Keratinocyte (primary cell): ENCODE measurements around the gene SIRPG. TPM values are rescaled to one million over a fixed set of nuclear protein-coding genes. Genes with fewer than 3 reads are reported as not detected.

ENCODE experiments used
- DNase-seq: peaks from one replicate; pipeline ENCODE4 v3.0.0-alpha.2; 2011; ENCODE audit warnings: low read depth, missing footprints, low spot score
- FAIRE-seq: peaks from 2 replicates; lab custom pipeline; 2011; peaks lifted over from hg19 to GRCh38; lab: Jason Lieb, UNC
- H2AFZ ChIP-seq: 2 replicates; pipeline ENCODE4 v1.6.0; 2012; ENCODE audit warnings: low read length, control low read depth, inconsistent platforms; ENCODE audit not compliant: control insufficient read depth
- H3K27ac ChIP-seq: 2 replicates; pipeline ENCODE4 v1.5.1; 2011; ENCODE audit warnings: low read length; ENCODE audit not compliant: control insufficient read depth, insufficient read depth
- H3K27me3 ChIP-seq: 3 replicates; pipeline ENCODE4 v1.6.0; 2011; ENCODE audit warnings: low read length; ENCODE audit not compliant: control insufficient read depth, insufficient read depth; ENCODE audit errors: extremely low read depth
- H3K36me3 ChIP-seq, 2 experiments: 2 replicates in 1 of 2; 3 replicates in 1 of 2; pipeline ENCODE4 v1.5.1; 2011; ENCODE audit warnings: low read length in 2 of 2, mild to moderate bottlenecking in 1 of 2; ENCODE audit not compliant: control insufficient read depth in 2 of 2, insufficient read depth in 2 of 2; ENCODE audit errors: extremely low read depth in 1 of 2
- H3K4me1 ChIP-seq: 3 replicates; pipeline ENCODE4 v1.5.1; 2011; ENCODE audit warnings: low read length; ENCODE audit not compliant: control insufficient read depth, insufficient read depth; ENCODE audit errors: extremely low read depth
- H3K4me2 ChIP-seq: 3 replicates; pipeline ENCODE4 v1.6.0; 2011; ENCODE audit warnings: low read depth, low read length; ENCODE audit not compliant: control insufficient read depth, insufficient read depth; ENCODE audit errors: extremely low read depth
- H3K4me3 ChIP-seq, 3 experiments: fragments of 200-600 bp in 1 of 3; sonication (generic) in 1 of 3; 2 replicates in 2 of 3; 3 replicates in 1 of 3; pipeline ENCODE4 v1.5.1; 2011 to 2016; ENCODE audit warnings: low read length in 3 of 3, mild to moderate bottlenecking in 3 of 3, control low read depth in 2 of 3, inconsistent platforms in 1 of 3, low read depth in 1 of 3, mixed read lengths in 1 of 3, mixed run types in 1 of 3, moderate library complexity in 1 of 3; ENCODE audit not compliant: control insufficient read depth in 2 of 3, insufficient read depth in 2 of 3; ENCODE audit errors: extremely low read depth in 1 of 3
- H3K79me2 ChIP-seq: 2 replicates; pipeline ENCODE4 v1.6.0; 2012; ENCODE audit warnings: low read length; ENCODE audit not compliant: control insufficient read depth, insufficient read depth
- H3K9ac ChIP-seq: 3 replicates; pipeline ENCODE4 v1.6.0; 2011; ENCODE audit warnings: low read length; ENCODE audit not compliant: control insufficient read depth, insufficient read depth; ENCODE audit errors: extremely low read depth
- H3K9me1 ChIP-seq: 3 replicates; pipeline ENCODE4 v1.6.0; 2011; ENCODE audit warnings: low read length; ENCODE audit not compliant: control insufficient read depth, insufficient read depth; ENCODE audit errors: extremely low read depth
- H3K9me3 ChIP-seq: 2 replicates; pipeline ENCODE4 v1.5.1; 2012; ENCODE audit warnings: low read depth, low read length; ENCODE audit not compliant: control insufficient read depth
- H4K20me1 ChIP-seq: 3 replicates; pipeline ENCODE4 v1.6.0; 2011; ENCODE audit warnings: low read length; ENCODE audit not compliant: control insufficient read depth, insufficient read depth; ENCODE audit errors: extremely low read depth
- CTCF ChIP-seq, 3 experiments: IDR thresholded peaks in 1 of 3; conservative IDR thresholded peaks in 1 of 3; optimal IDR thresholded peaks in 1 of 3; 2 replicates in 2 of 3; 3 replicates in 1 of 3; pipeline versions ENCODE3 to v1.5.1; 2011; ENCODE audit warnings: low read length in 3 of 3, mild to moderate bottlenecking in 3 of 3, moderate library complexity in 2 of 3, control low read depth in 1 of 3, inconsistent platforms in 1 of 3; ENCODE audit not compliant: insufficient read depth in 2 of 3; ENCODE audit errors: extremely low read depth in 1 of 3
- EZH2 ChIP-seq: IDR thresholded peaks from one replicate; pipeline ENCODE4 v1.6.1; 2012; ENCODE audit warnings: inconsistent platforms, mild to moderate bottlenecking, low read length, moderate library complexity
- dilution Hi-C: fragments of 300-500 bp; cut with MboI; formaldehyde crosslinking; loops from one replicate; pipeline ENCODE4 v1.7.0; 2020; ENCODE audit warnings: low sequenced_read_pairs; ENCODE audit not compliant: extremely low pct_ligation_motif_present
- polyA plus RNA-seq, 5 experiments: library from polyadenylated mRNA; depleted of rRNA in 3 of 5; stranded (reverse) in 3 of 5; stranded (forward) in 1 of 5; unstranded in 1 of 5; fragments of >200 nt; gene quantifications; 1 replicate in 1 of 5; 2 replicates in 3 of 5; 3 replicates in 1 of 5; pipeline versions ENCODE4 v1.2.1 to v1.2.3, GENCODE V29; 2011 to 2012; ENCODE audit warnings: missing spikeins in 2 of 5, low read depth in 1 of 5, low replicate concordance in 1 of 5

SIRPG gene
- polyA plus RNA-seq, 1 donor (not counting 4 experiments of a cell fraction or from before 2014, with no cell fraction given): not detected

GRCh38 chr20:1631309-1632151 is 26.0 kb downstream of the SIRPG start:
- H3K9me3 ChIP-seq: no peaks in the 10 kb centered on the region
- dilution Hi-C loops: no loop called here
- no peak for DNase-seq

GRCh38 chr20:1630186-1630585 is 27.4 kb downstream of the SIRPG start:
- Histone ChIP-seq H3K9ac (no peak overlapping the region), H3K79me2 (no peaks in the 10 kb centered on the region), H3K4me2 (no peak overlapping the region), H3K36me3 (no peaks in the 10 kb centered on the region), H3K4me1 (no peaks in the 10 kb centered on the region), H3K27me3 (no peaks in the 10 kb centered on the region), H4K20me1 (no peaks in the 10 kb centered on the region), H3K9me1 (no peaks in the 10 kb centered on the region), H3K9me3 (no peaks in the 10 kb centered on the region), H3K4me3 (no peak overlapping the region), H2AFZ (no peak overlapping the region), H3K27ac (no peak overlapping the region)
- dilution Hi-C loops: no loop called here
- DNase-seq (no peak), FAIRE-seq (no peak)
- no peak for TF ChIP-seq EZH2
- TF ChIP-seq CTCF (optimal IDR thresholded peaks at IDR 0.05 in 1 of 3, IDR thresholded peaks at IDR 0.05 in 1 of 3, conservative IDR thresholded peaks at IDR 0.05 in 1 of 3; ENCODE audit: extremely low read depth in 1 of 3, insufficient read depth in 2 of 3, low read length in 3 of 3): no peak

More at GRCh38 chr20:1631309-1632151, 26.0 kb downstream of the SIRPG start:
- no peak overlapping the region for H3K4me2 ChIP-seq
- no peak overlapping the region for H3K27ac ChIP-seq
- no peaks in the 10 kb centered on the region for H3K36me3 ChIP-seq
- no peak overlapping the region for H3K9ac ChIP-seq
- no peaks in the 10 kb centered on the region for H3K27me3 ChIP-seq
- no peak for FAIRE-seq
- no peaks in the 10 kb centered on the region for H3K79me2 ChIP-seq
- H3K9me1 ChIP-seq: no peaks in the 10 kb centered on the region
- no peak overlapping the region for H2AFZ ChIP-seq
- no peaks in the 10 kb centered on the region for H4K20me1 ChIP-seq
- no peaks in the 10 kb centered on the region for H3K4me1 ChIP-seq
- no peak overlapping the region for H3K4me3 ChIP-seq
- TF ChIP-seq EZH2 (no peak), CTCF (optimal IDR thresholded peaks at IDR 0.05 in 1 of 3, IDR thresholded peaks at IDR 0.05 in 1 of 3, conservative IDR thresholded peaks at IDR 0.05 in 1 of 3; ENCODE audit: extremely low read depth in 1 of 3, insufficient read depth in 2 of 3, low read length in 3 of 3) (no peak)
